ENCODE data around the gene NLRP9. TPM values are rescaled to one million over a fixed set of nuclear protein-coding genes. Genes with fewer than 3 reads are reported as not detected.
"Not testable (repeated sequence)": the region's sequence is repeated elsewhere in the genome, so short reads cannot be mapped to it uniquely, and the experiment has no call there.

The NLRP9 gene
- polyA plus RNA-seq (ENCODE audit: insufficient read length), result not detected

- DNase-seq (ENCODE audit: low read depth), result no peak
These were observed at the start of gene NLRP9 for GRCh38 chr19:55738302-55738701. TSS of gene NLRP9 (minus strand) at chr19:55738402. CDS start at chr19:55738374, 28 bp downstream.

- DNase-seq (ENCODE audit: low read depth), result no peak
These were observed 42.9 kb upstream of the NLRP9 start for GRCh38 chr19:55781112-55781511.

GRCh38 chr19:55778331-55778730 is 40.1 kb upstream of the NLRP9 start:
- DNase-seq (ENCODE audit: low read depth), result no peak

GRCh38 chr19:55777528-55777927 is 39.3 kb upstream of the NLRP9 start:
- DNase-seq (ENCODE audit: low read depth), result no peak

GRCh38 chr19:55769632-55770031 is 31.4 kb upstream of the NLRP9 start:
- not testable (repeated sequence) for DNase-seq (ENCODE audit: low read depth)

GRCh38 chr19:55768818-55769217 is 30.6 kb upstream of the NLRP9 start, which contains the start of gene RFPL4AL1:
TSS of gene RFPL4AL1 (plus strand) at chr19:55769118. CDS start at chr19:55771805, 2,687 bp downstream.
- not testable (repeated sequence) for DNase-seq (ENCODE audit: low read depth)

GRCh38 chr19:55766466-55766865 is 28.3 kb upstream of the NLRP9 start:
- no peak for DNase-seq (ENCODE audit: low read depth)

- DNase-seq (ENCODE audit: low read depth), result not testable (repeated sequence)
These were observed 20.6 kb upstream of the NLRP9 start, which contains the start of gene RFPL4A for GRCh38 chr19:55758797-55759196. TSS of gene RFPL4A (plus strand) at chr19:55759097. CDS start at chr19:55761801, 2,704 bp downstream.

- not testable (repeated sequence) for DNase-seq (ENCODE audit: low read depth)
These were observed 18.6 kb upstream of the NLRP9 start for GRCh38 chr19:55756808-55757207.

- no peak for DNase-seq (ENCODE audit: low read depth)
These were observed 15.2 kb upstream of the NLRP9 start for GRCh38 chr19:55753401-55753800.

- DNase-seq (ENCODE audit: low read depth), result no peak
These were observed 12.5 kb upstream of the NLRP9 start for GRCh38 chr19:55750715-55751114.

- DNase-seq (ENCODE audit: low read depth), result not testable (repeated sequence)
These were observed 7.8 kb downstream of the NLRP9 start for GRCh38 chr19:55730378-55730777.

GRCh38 chr19:55723491-55723890 is 14.7 kb downstream of the NLRP9 start:
- DNase-seq (ENCODE audit: low read depth), result no peak

- no peak for DNase-seq (ENCODE audit: low read depth)
These were observed 17.4 kb downstream of the NLRP9 start for GRCh38 chr19:55720801-55721200.

- DNase-seq (ENCODE audit: low read depth), result no peak
These were observed 17.9 kb downstream of the NLRP9 start for GRCh38 chr19:55720214-55720746.

- not testable (repeated sequence) for DNase-seq (ENCODE audit: low read depth)
These were observed 20.1 kb downstream of the NLRP9 start for GRCh38 chr19:55717879-55718711.

- no peak for DNase-seq (ENCODE audit: low read depth)
These were observed 21.0 kb downstream of the NLRP9 start for GRCh38 chr19:55717251-55717650.

- DNase-seq (ENCODE audit: low read depth), result no peak
These were observed 21.7 kb downstream of the NLRP9 start for GRCh38 chr19:55716531-55716930.

GRCh38 chr19:55712804-55713631 is 25.2 kb downstream of the NLRP9 start:
- no peak for DNase-seq (ENCODE audit: low read depth)

GRCh38 chr19:55711719-55712118 is 26.5 kb downstream of the NLRP9 start:
- no peak for DNase-seq (ENCODE audit: low read depth)

- no peak for DNase-seq (ENCODE audit: low read depth)
These were observed 32.2 kb downstream of the NLRP9 start for GRCh38 chr19:55705972-55706371.

Measured in forelimb muscle (tissue), 1 donor.